Upper lobe of left lung (tissue), 6 donors: ENCODE data around the gene CALCOCO2. TPM values are rescaled to one million over a fixed set of nuclear protein-coding genes. Genes with fewer than 3 reads are reported as not detected.
"Not testable (repeated sequence)": the region's sequence is repeated elsewhere in the genome, so short reads cannot be mapped to it uniquely, and the experiment has no call there.

Source experiments
- ATAC-seq, 2 donors: fragments of 200-7000 bp; cut with Tn5 transposase; one replicate each; pipeline ENCODE4 v1.9.1; 2022; ENCODE audit warnings: mild to moderate bottlenecking in 2 of 2, moderate library complexity in 2 of 2; ENCODE audit not compliant: low FRiP score in 2 of 2
- DNase-seq, 2 donors: peaks; one replicate each; pipeline ENCODE4 v3.0.0-alpha.2; 2019 to 2020
- H3K27ac ChIP-seq, 4 donors: fragments of 200-600 bp; sonication (generic); one replicate each; pipeline ENCODE4 v1.5.1; 2016 to 2019
- H3K27me3 ChIP-seq, 4 donors: fragments of 200-600 bp; sonication (generic); one replicate each; pipeline ENCODE4 v1.5.1; 2017 to 2019
- H3K36me3 ChIP-seq, 4 donors: fragments of 200-600 bp; sonication (generic); one replicate each; pipeline ENCODE4 v1.5.1; 2016 to 2019
- H3K4me1 ChIP-seq, 4 donors: fragments of 200-600 bp; sonication (generic); one replicate each; pipeline ENCODE4 v1.5.1; 2018 to 2019
- H3K4me3 ChIP-seq, 4 donors: fragments of 200-600 bp; sonication (generic); one replicate each; pipeline ENCODE4 v1.5.1; 2017 to 2019; ENCODE audit warnings: mild to moderate bottlenecking in 2 of 4, moderate library complexity in 1 of 4
- H3K9me3 ChIP-seq, 4 donors: fragments of 200-600 bp; sonication (generic); one replicate each; pipeline ENCODE4 v1.5.1; 2018 to 2019
- EP300 ChIP-seq, 4 donors: sonication (generic); formaldehyde crosslinking; IDR thresholded peaks; one replicate each; pipeline ENCODE4 v1.5.1; 2017; ENCODE audit warnings: antibody characterized with exemption in 4 of 4, control low read depth in 2 of 4
- POLR2A ChIP-seq, 4 donors: fragments of 450-650 bp; IDR thresholded peaks; one replicate each; pipeline ENCODE4 v1.5.1; 2016 to 2017; ENCODE audit warnings: antibody characterized with exemption in 4 of 4, mild to moderate bottlenecking in 2 of 4
- POLR2AphosphoS5 ChIP-seq, 2 donors: sonication (generic); formaldehyde crosslinking; IDR thresholded peaks; one replicate each; pipeline ENCODE4 v1.5.1; 2017; ENCODE audit warnings: antibody characterized with exemption in 2 of 2
- WGBS, 2 donors: methylation state at CpG; one replicate each; pipeline ENCODE4 v1.1.5; 2017 to 2018; 5-methylcytosine and 5-hydroxymethylcytosine counted together
- total RNA-seq, 6 donors: library from RNA; depleted of rRNA in 4 of 6; stranded (reverse); fragments of >200 nt in 4 of 6; gene quantifications; one replicate each; pipeline versions ENCODE4 v1.1.0 to v1.2.1, GENCODE V29; 2016 to 2021
- TF ChIP-seq, protein P1 (sequence below), 6 experiments: fragments of 450-650 bp in 4 of 6; fragments of 200-600 bp in 2 of 6; sonication (generic) in 2 of 6; IDR thresholded peaks; one replicate each; pipeline ENCODE4 v1.5.1; 2016 to 2019; ENCODE audit warnings: antibody characterized with exemption in 6 of 6
- donor health status: DM: no; HTN: no; CAD: no; lungs with moderate emphysema.
- donor health status: DM: no; HTN: yes; CAD: no; lungs with severe emphysema.

The CALCOCO2 gene
- total RNA-seq, 6 donors from 2014 or later = 123 to 330 (median 180) TPM

DNA sequence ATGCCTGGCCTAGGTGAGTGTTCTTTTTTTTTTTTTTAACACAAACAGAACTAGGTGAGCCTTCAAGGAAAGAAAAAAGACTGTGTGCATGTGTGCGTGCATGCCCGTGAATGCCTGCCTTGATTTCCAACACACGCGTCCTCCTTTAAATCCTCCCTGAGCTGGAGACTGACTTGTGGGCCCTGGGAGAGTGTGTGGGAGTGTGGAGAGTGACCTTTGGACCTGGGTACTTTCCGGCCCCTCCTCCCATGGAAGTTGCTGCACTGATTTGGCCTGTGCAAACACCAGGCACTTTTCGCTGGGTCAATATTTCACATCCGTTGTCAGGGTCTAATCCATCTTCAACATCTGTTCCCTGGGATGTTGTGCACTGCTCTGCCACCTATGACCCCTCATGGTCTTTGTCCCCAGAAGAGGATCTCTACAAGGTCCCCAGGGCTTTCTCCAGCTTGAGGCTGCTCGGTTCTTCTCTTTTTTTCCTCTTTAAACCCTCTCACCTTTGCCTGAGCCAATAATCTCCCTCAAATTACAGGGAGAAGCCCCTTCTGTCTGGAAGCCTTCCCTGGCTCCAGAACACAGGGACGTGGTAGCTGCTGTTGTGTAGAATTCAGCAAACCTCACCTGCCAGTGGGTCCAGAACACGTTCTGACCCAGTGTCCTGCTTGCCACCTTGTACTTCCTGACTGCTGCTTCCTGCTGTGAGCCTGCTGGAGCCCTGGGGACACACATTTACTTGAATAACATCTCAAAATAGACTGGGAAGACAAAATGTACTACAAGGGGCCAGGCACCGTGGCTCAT lies 40.9 kb downstream of the CALCOCO2 start:
- TF ChIP-seq POLR2A (IDR thresholded peaks at IDR 0.05) (no peak), EP300 (IDR thresholded peaks at IDR 0.05) (no peak), POLR2AphosphoS5 (IDR thresholded peaks at IDR 0.05) (no peak)
- TF ChIP-seq, protein P1, sequence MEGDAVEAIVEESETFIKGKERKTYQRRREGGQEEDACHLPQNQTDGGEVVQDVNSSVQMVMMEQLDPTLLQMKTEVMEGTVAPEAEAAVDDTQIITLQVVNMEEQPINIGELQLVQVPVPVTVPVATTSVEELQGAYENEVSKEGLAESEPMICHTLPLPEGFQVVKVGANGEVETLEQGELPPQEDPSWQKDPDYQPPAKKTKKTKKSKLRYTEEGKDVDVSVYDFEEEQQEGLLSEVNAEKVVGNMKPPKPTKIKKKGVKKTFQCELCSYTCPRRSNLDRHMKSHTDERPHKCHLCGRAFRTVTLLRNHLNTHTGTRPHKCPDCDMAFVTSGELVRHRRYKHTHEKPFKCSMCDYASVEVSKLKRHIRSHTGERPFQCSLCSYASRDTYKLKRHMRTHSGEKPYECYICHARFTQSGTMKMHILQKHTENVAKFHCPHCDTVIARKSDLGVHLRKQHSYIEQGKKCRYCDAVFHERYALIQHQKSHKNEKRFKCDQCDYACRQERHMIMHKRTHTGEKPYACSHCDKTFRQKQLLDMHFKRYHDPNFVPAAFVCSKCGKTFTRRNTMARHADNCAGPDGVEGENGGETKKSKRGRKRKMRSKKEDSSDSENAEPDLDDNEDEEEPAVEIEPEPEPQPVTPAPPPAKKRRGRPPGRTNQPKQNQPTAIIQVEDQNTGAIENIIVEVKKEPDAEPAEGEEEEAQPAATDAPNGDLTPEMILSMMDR (IDR thresholded peaks at IDR 0.05) = no peak
- H3K9me3 ChIP-seq = no peaks in the 10 kb centered on the region
- DNase-seq (peak in 1 of 2 donors; percentile 26), ATAC-seq (peak in 1 of 2 donors; percentile 53)
- no peaks in the 10 kb centered on the region for H3K27me3 ChIP-seq
- no peaks in the 10 kb centered on the region for H3K36me3 ChIP-seq
- no peak overlapping the region for H3K4me3 ChIP-seq
- H3K27ac ChIP-seq = peak overlapping the region in 3 of 4 donors; percentile 26 to 67 (median 30)
- 58 to 60% methylated on average over 11 of the region's 11 CpGs for WGBS, 2 donors
- H3K4me1 ChIP-seq = peaks cover 23 to 28% (median 26%) of the 10 kb centered on the region in 4 donors

DNA sequence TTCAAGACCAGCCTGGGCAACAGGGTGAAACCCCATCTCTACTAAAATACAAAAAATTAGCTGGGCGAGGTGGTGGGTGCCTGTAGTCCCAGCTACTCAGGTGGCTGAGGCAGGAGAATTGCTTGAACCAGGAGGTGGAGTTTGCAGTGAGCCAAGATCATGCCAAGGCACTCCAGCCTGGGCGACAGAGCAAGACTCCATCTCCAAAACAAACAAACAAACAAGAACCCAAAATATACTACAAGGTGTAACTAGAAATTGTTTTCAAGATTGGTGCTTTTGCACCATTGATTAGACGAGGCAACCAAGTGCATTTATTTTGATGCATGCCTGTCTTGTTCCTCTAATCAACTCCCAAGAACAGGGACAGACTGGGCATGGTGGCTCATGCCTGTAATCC lies 41.6 kb downstream of the CALCOCO2 start:
- not testable (repeated sequence) for ATAC-seq, H3K27me3 ChIP-seq, H3K36me3 ChIP-seq, H3K4me3 ChIP-seq, H3K9me3 ChIP-seq, DNase-seq
- 79 to 94% methylated on average over 3 of the region's 3 CpGs for WGBS, 2 donors
- Histone ChIP-seq H3K27ac (peak overlapping the region in 3 of 4 donors; percentile 26 to 67 (median 30)), H3K4me1 (peaks cover 23 to 28% (median 26%) of the 10 kb centered on the region in 4 donors)

DNA sequence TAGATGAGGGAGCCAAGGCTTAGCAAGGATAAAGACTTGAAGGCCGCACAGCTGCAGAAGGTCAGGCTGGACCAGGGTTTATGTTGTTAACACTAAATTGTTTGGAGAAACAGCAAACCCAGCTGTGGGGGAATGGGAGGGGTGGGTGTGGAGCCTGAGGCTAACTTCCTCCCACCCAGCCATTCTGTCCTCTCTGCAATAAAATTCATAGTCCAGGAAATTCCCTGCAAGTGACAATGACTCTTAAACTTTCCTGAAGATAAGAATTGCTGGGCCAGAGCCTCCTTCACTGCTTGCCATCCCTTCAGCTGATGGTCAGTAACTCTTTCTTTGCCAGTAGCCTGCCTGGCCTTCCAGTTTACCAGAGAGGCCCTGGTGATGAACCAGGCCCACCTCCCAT lies 42.4 kb downstream of the CALCOCO2 start:
- Histone ChIP-seq H3K4me3 (no peak overlapping the region), H3K27me3 (no peaks in the 10 kb centered on the region), H3K9me3 (no peaks in the 10 kb centered on the region), H3K36me3 (no peaks in the 10 kb centered on the region), H3K4me1 (peaks cover 26 to 29% (median 27%) of the 10 kb centered on the region in 4 donors), H3K27ac (peak overlapping the region in 3 of 4 donors; percentile 5 to 55 (median 55))
- TF ChIP-seq POLR2AphosphoS5 (IDR thresholded peaks at IDR 0.05) = peak in 1 of 2 donors; percentile 26
- no peak for TF ChIP-seq EP300 (IDR thresholded peaks at IDR 0.05)
- 36 to 48% methylated on average over 1 of the region's 1 CpG for WGBS, 2 donors
- no peak for DNase-seq
- ATAC-seq = no peak

DNA sequence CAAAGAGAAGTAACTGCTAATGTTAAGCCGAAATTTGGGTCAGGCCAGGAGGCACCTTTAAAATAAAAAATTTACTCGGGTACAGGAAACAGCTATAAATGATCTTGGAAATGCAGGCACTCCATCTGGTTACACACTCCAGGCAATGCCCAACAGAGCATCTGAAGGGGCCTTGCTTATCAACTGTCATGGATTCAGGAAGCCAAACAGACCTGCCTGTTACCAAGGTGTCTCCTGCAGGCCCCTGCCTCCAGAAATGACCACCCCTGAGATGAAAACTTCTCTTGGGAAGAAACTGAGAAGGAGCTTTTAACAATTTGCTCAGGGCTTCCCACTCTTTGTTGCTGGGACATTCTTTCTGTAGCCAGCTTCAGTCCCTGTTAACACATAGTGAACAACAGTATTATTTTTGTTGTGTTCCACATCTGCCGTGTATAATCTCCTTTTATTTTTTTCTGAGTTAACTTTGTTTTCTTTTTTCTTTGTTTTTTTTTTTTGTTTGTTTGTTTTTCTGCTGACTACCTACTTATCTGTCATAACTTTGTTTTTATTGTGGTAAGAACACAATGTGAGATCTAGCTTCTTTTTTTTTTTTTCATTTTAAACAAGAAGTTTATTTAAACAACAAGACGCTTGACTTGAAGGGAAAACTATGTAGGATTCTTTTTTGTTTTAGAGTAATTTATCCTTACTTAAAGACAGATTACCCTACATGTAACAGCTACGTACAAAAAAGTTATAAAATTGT lies 43.0 kb downstream of the CALCOCO2 start:
- no peak overlapping the region for H3K4me3 ChIP-seq
- no peaks in the 10 kb centered on the region for H3K36me3 ChIP-seq
- no peaks in the 10 kb centered on the region for H3K27me3 ChIP-seq
- H3K9me3 ChIP-seq = no peaks in the 10 kb centered on the region
- H3K4me1 ChIP-seq = peaks cover 27 to 32% (median 29%) of the 10 kb centered on the region in 4 donors
- H3K27ac ChIP-seq = peak overlapping the region in 3 of 4 donors; percentile 5 to 55 (median 55)
- DNase-seq (no peak), ATAC-seq (no peak)
- TF ChIP-seq EP300 (IDR thresholded peaks at IDR 0.05) (no peak), POLR2AphosphoS5 (IDR thresholded peaks at IDR 0.05) (no peak), POLR2A (IDR thresholded peaks at IDR 0.05) (no peak)
- TF ChIP-seq, protein P1 (IDR thresholded peaks at IDR 0.05) = no peak
- 51 to 58% methylated on average over 5 of the region's 5 CpGs for WGBS, 2 donors

DNA sequence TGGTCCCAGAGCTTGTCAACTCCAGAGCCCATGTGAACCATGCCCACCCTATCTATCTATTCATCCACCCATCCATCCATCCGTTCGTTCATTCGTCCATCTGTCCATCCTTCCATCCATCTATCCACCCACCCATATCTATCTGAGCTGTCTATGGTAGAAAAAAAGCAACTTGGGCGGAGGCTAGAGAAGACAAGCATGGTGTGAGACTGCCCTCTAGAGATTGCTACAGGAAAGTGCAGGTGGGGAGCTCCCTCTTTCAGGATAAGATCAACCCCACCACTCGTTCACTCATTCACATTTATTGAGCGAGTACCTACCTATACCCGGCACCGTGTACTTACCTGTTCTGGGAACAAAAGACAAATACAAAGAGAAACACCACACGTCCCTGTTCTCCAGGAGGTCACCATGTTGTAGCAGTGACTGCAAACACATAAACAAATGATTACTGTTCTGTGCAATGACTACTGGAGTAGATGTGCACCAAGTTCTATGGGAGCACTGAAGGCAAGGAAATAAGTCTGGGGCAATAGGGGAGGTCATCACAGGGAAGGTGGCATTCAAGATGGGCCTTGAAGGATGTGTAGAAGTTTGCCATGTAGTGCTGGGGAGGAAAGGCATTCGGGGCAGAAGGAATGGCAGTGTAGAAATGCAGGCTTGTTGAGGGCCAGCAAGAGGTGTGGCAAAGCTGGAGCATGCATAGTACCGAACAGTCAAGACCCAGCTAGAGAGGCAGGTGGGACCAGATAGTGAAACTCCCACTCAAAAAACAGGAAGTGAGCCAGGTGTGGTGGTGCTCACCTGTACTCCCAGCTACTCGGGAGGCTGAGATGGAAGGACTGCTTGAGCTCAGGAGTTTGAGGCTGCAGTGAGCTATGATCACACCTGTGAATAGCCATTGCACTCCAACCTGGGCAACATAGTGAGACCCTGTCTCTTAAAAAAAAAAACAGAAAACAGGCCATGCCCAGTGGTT lies 48.4 kb downstream of the CALCOCO2 start:
- H3K9me3 ChIP-seq = no peaks in the 10 kb centered on the region
- TF ChIP-seq, protein P1 (IDR thresholded peaks at IDR 0.05) = peak; percentile 80 to 95 (median 90)
- TF ChIP-seq EP300 (IDR thresholded peaks at IDR 0.05) = no peak
- no peak for TF ChIP-seq POLR2A (IDR thresholded peaks at IDR 0.05)
- no peak for TF ChIP-seq POLR2AphosphoS5 (IDR thresholded peaks at IDR 0.05)
- DNase-seq (peak in 1 of 2 donors; percentile 53), ATAC-seq (peak; percentile 89 to 92)
- peaks cover 0 to 8% (median 5%) of the 10 kb centered on the region in 4 donors for H3K4me1 ChIP-seq
- no peaks in the 10 kb centered on the region for H3K36me3 ChIP-seq
- H3K27me3 ChIP-seq = no peaks in the 10 kb centered on the region
- H3K27ac ChIP-seq = no peak overlapping the region
- WGBS, 2 donors = 24% methylated on average over 12 of the region's 12 CpGs
- no peak overlapping the region for H3K4me3 ChIP-seq
